Mesodermal cell (in vitro differentiated cells): Measurements from ENCODE around the gene TBCD.

Experiments
- H3K27ac ChIP-seq: 2 replicates; pipeline ENCODE4 v1.7.0; 2013; ENCODE audit warnings: mild to moderate bottlenecking, low read depth, low read length, moderate library complexity; ENCODE audit not compliant: severe bottlenecking
- H3K36me3 ChIP-seq: 2 replicates; pipeline ENCODE4 v1.7.1; 2013; ENCODE audit warnings: mild to moderate bottlenecking, low read length, moderate library complexity; ENCODE audit not compliant: control insufficient read depth, insufficient read depth
- H3K4me1 ChIP-seq: one replicate; pipeline ENCODE4 v1.7.1; 2013; ENCODE audit warnings: mild to moderate bottlenecking, low read length; ENCODE audit not compliant: insufficient read depth, control insufficient read depth, poor library complexity, severe bottlenecking
- H3K4me3 ChIP-seq: 2 replicates; pipeline ENCODE4 v1.7.0; 2013; ENCODE audit warnings: low read length, control low read depth, mild to moderate bottlenecking; ENCODE audit not compliant: insufficient read depth, poor library complexity, severe bottlenecking; ENCODE audit errors: extremely low read depth
- H3K9me3 ChIP-seq: 2 replicates; pipeline ENCODE4 v1.7.1; 2013; ENCODE audit warnings: mild to moderate bottlenecking, low read length, moderate library complexity; ENCODE audit not compliant: control insufficient read depth
- WGBS, 2 experiments: methylation state at CpG; one replicate each; pipeline ENCODE4 v1.1.5; 2013; ENCODE audit warnings: missing lambda C conversion rate in 2 of 2; ENCODE audit not compliant: insufficient coverage in 2 of 2; 5-methylcytosine and 5-hydroxymethylcytosine counted together

TBCD gene

DNA sequence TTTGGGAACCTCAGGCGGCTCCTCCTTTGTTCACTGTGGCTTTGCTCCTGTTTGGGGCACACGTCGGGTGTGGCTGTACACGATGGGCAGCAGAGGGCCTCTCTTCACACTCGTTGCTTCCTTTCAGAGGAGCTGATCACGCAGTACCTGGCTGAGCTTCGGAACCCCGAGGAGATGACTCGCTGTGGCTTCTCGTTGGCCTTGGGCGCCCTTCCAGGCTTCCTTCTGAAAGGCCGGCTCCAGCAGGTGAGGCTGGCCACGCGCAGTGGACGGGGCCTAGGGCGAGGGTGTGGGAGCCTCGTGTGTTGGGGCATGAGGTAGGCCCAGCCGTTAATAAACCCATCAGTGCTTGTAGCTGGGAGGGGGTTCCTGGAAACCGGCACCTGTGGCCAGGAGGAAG lies 172.9 kb downstream of the TBCD start:
- Histone ChIP-seq H3K9me3 (no peaks in the 10 kb centered on the region), H3K36me3 (peaks cover 64% of the 10 kb centered on the region), H3K27ac (no peak overlapping the region), H3K4me1 (no peaks in the 10 kb centered on the region), H3K4me3 (no peak overlapping the region)
- WGBS, 2 experiments, result 96 to 98% methylated on average over 19 of the region's 19 CpGs

DNA sequence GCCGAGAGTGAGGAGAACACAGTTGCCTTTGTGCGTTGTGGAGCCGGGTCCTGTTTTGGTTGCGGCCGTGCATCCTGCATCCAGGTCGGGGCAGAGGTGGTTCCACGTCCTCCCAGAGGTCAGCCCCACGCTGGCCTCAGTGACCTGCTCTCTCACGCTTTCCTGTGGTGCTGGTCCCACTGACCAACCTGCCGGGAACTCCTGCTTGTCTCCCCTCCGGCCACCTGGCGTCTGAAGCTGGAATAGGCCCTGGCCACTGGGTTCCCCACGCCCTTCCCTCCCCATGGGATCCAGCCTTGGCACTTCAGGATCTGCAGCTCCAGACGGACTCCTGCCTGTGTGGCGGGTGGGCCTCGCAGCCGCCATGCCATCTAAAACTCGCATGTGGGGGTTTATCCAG lies 173.5 kb downstream of the TBCD start:
- Histone ChIP-seq H3K27ac (no peak overlapping the region), H3K9me3 (no peaks in the 10 kb centered on the region), H3K36me3 (peaks cover 70% of the 10 kb centered on the region), H3K4me1 (no peaks in the 10 kb centered on the region), H3K4me3 (no peak overlapping the region)
- WGBS, 2 experiments, result 95 to 96% methylated on average over 13 to 14 of the region's 18 CpGs

DNA sequence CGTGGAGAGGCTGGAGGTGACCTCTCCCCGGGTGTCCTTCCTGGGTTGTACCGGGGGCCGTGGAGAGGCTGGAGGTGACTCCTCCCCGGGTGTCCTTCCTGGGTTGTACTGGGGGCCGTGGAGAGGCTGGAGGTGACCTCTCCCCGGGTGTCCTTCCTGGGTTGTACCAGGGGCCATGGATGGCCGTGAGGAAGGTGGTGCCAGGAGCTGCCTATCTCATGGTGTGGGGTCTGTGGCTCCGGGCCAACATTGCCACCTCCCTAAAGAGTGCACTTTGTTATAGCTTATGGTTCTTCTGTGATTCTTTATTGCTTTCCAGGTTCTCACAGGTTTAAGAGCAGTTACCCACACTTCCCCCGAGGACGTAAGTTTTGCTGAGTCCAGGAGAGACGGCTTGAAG lies 174.2 kb downstream of the TBCD start:
- H3K4me3 ChIP-seq, result no peak overlapping the region
- no peaks in the 10 kb centered on the region for H3K4me1 ChIP-seq
- WGBS, 2 experiments, result 96 to 100% methylated on average over 5 to 7 of the region's 12 CpGs
- H3K27ac ChIP-seq, result no peak overlapping the region
- no peaks in the 10 kb centered on the region for H3K9me3 ChIP-seq
- peaks cover 76% of the 10 kb centered on the region for H3K36me3 ChIP-seq

DNA sequence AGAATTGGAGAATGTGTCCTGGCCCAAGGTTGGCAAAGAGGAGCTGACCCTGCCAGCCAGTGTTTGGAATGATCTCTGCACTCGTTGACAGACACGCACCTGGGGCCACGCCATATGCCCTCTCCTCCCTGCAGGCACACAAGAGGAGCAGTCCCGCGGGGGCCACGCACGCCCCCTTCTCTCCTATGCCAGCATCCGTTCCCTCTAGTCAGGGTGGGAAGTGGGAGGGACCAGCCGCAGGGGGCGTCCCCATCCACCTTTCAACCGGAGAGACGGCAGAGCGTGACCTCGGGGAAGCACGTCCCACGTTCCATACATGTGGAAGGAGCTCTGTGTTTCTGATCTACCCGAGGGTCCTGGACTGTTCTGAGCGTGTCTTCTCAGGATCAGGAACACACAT lies 174.9 kb downstream of the TBCD start:
- H3K4me3 ChIP-seq, result no peak overlapping the region
- no peaks in the 10 kb centered on the region for H3K4me1 ChIP-seq
- H3K27ac ChIP-seq, result no peak overlapping the region
- 95 to 99% methylated on average over 13 to 15 of the region's 18 CpGs for WGBS, 2 experiments
- no peaks in the 10 kb centered on the region for H3K9me3 ChIP-seq
- H3K36me3 ChIP-seq, result peaks cover 72% of the 10 kb centered on the region

DNA sequence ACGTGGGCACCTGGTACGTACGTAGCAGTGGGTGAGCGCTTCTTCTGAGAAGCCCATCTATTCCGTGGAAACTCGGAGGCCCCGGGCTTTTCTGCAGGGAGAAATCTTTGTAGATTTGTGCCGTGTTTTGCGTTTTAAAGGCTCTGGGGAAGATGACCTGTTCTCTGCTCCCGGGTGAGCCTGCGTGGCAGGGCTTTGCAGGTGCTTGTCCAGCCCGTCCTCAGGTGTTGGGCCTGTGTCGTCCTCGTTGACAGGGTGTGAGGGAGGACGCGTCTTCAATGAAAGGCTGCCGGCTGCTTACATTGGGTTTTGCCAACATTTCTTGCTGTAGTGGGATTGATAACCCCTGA lies 175.4 kb downstream of the TBCD start:
- H3K27ac ChIP-seq, result no peak overlapping the region
- 96 to 97% methylated on average over 17 of the region's 17 CpGs for WGBS, 2 experiments
- no peaks in the 10 kb centered on the region for H3K9me3 ChIP-seq
- no peaks in the 10 kb centered on the region for H3K4me1 ChIP-seq
- peaks cover 76% of the 10 kb centered on the region for H3K36me3 ChIP-seq
- no peak overlapping the region for H3K4me3 ChIP-seq

DNA sequence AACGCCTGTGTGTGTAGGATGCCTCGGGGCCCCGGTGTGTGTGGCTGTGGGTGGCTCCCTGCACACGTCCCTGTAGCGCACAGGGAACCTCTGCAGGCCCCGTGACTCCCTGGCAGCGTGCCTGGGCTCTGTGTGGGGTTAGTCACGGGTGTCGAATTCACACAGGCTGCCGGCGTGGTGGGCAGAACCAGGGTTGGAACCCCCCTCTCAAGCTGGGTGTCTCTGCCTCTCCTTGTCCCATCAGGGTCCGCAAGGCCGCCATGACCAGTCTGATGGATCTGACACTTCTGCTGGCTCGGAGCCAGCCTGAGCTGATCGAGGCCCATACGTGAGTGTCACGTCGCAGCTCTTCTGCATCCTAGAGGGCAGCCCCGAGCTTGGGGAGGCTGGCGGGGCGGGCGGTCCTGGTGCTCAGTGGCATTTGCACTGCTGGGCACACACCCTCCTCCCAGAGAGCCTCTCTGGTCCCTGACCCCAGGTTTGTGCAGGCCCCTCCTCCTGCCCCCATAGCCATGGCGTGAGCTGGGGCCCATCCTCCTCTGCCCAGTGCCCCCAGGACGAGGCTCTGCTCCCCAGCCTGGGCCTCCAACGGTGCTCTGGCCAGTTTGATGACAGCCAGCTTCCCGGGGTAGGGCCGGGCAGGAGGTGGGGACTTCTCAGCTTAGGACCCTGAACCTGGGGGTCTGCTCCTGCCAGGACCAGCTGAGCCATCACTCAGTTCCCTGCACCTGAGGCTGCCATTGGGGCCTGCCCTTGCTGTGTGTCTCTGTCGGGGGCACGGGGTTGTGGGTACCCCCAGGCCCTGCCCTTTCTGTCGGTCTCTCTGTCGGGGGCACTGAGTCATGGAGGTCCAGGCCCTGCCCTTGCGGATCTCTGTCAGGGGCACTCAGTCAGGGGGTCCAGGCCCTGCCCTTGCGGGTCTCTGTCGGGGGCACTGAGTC lies 176.1 kb downstream of the TBCD start:
- Histone ChIP-seq H3K4me1 (no peaks in the 10 kb centered on the region), H3K4me3 (no peak overlapping the region), H3K27ac (no peak overlapping the region), H3K36me3 (peaks cover 83% of the 10 kb centered on the region), H3K9me3 (no peaks in the 10 kb centered on the region)
- WGBS, 2 experiments, result 91 to 94% methylated on average over 23 to 31 of the region's 34 CpGs

DNA sequence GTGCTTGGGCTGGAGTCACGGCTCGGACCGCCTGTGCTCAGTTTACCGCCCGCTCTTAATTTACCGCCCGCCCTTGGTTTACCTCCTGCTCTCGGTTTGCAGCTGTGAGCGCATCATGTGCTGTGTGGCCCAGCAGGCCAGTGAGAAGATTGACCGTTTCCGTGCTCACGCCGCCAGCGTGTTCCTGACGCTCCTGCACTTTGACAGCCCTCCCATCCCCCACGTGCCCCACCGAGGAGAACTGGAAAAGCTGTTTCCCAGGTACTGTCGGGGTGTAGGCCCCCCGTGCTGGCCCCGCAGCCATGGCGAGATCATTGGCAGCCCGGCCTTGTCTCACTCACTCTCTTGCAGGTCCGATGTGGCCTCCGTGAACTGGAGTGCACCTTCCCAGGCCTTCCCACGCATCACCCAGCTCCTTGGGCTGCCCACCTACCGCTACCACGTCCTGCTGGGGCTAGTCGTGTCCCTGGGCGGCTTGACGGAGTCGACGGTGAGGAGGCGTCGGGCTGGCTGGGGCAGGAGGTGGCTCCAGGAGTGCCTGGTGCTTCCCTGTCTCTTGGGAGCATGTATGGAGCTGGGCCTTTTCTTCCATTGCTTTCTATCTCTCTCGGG lies 177.3 kb downstream of the TBCD start:
- 97 to 98% methylated on average over 24 to 32 of the region's 35 CpGs for WGBS, 2 experiments

DNA sequence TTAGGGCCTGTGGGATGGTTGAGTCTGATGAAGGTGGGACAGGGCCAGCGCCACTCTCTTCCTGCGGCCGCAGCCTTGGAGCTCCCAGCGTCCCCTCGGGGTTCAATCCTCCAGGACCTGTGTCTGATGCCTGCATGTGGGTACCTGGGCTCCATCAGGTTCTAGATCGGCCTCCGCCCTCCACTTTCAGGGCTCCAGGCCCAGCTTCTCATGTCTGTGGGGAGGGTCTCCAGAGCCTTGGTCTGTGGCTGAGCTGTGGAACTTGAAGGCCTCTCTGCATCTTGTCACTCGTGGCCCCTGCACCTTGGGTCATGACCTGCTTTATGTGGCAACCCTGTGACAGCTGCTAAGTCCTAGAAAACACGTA lies 177.8 kb downstream of the TBCD start:
- whole genome bisulfite sequencing, 2 experiments, result 84 to 97% methylated on average over 4 to 5 of the region's 9 CpGs

More for the DNA sequence above, 177.3 kb downstream of the TBCD start:
- no peak overlapping the region for H3K4me3 ChIP-seq
- H3K9me3 ChIP-seq, result no peaks in the 10 kb centered on the region
- peaks cover 85% of the 10 kb centered on the region for H3K36me3 ChIP-seq
- H3K4me1 ChIP-seq, result no peaks in the 10 kb centered on the region
- H3K27ac ChIP-seq, result no peak overlapping the region

DNA sequence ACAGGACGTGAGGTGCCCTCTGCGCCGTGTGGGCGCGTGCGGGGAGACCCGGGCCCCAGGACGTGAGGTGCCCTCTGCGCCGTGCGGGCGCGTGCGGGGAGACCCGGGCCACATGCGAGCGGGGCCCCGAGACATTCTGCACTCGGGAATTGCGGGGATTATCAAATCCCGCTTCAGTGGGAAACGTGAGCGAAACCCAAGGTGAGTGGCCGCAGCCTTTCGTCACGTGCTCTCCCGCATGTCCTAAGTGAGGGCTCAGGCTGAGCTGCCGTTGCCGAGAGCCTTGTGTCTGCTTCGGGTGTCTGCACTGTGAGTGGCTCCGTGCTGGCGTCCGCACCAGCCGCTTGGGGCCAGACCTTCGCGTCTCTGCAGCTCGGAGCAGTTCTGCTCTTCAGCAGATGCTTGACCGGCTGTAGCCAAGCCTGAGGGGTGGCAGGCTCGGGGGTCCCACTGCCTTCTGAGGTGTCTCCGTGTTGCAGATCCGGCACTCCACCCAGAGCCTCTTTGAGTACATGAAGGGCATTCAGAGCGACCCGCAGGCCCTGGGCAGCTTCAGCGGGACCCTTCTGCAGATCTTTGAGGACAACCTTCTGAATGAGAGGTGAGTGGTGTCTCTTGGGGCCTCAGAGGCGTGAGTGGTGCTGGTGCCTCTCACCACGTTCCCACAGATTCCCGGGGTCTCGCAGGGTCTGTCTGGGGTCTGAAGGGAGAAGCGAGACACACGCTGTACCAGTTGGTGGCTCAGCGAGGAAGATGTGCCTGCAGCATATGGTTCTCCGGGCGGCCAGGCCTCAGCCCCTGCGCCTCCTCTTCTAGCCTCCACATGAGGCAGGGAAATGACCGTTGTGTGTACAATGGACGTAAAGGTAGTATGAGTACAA lies 178.4 kb downstream of the TBCD start:
- Histone ChIP-seq H3K9me3 (no peaks in the 10 kb centered on the region), H3K4me3 (no peak overlapping the region), H3K27ac (no peak overlapping the region), H3K36me3 (peaks cover 79% of the 10 kb centered on the region), H3K4me1 (no peaks in the 10 kb centered on the region)
- 97 to 98% methylated on average over 46 to 53 of the region's 56 CpGs for WGBS, 2 experiments

More for the DNA sequence above, 177.8 kb downstream of the TBCD start:
- H3K4me1 ChIP-seq, result no peaks in the 10 kb centered on the region
- H3K36me3 ChIP-seq, result peaks cover 85% of the 10 kb centered on the region
- no peaks in the 10 kb centered on the region for H3K9me3 ChIP-seq
- no peak overlapping the region for H3K27ac ChIP-seq
- H3K4me3 ChIP-seq, result no peak overlapping the region

DNA sequence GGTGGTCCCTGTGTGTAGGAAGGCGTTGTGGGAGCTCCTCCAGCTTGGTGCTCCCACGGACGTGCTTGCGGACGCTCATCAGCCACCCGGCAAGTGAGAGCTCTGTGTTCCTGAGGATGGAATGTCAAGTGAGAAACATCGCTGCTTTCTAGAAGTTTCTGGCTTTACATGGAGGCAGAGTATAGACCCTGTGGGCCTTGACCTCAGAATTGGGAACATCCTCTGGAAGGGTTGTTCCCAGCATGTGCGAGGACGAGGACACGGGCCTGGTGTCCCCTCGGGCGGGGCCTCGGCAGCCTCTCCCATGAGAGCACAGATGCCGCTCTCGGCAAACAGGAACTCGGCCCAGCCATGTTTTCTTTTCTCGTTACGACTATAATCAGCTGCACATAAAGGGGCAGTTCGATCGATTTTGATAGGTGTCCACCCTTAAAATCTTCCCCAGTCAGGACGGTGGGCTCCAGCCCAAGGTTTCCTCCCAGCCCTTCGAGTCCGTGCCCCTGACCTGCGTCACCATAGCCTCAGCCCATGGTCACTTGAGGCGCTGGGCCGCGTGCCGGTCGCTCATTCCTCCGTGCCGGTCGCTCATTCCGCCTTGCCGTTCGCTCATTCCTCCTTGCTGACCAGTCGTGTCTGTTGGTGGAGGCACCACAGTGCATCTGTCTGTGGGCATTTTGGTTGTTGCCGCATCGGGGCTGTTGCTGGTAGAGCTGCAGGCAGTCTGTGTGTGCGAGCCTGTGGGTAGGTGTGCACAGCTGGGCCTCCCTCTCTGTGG lies 179.2 kb downstream of the TBCD start:
- no peak overlapping the region for H3K27ac ChIP-seq
- 94 to 95% methylated on average over 37 to 38 of the region's 39 CpGs for WGBS, 2 experiments
- H3K4me3 ChIP-seq, result no peak overlapping the region
- H3K36me3 ChIP-seq, result peaks cover 71% of the 10 kb centered on the region
- no peaks in the 10 kb centered on the region for H3K9me3 ChIP-seq
- no peaks in the 10 kb centered on the region for H3K4me1 ChIP-seq
